GM21367 (cell line): Measurements from ENCODE around the gene BHLHE41.

Experiments
- ATAC-seq: cut with Tn5 transposase; IDR thresholded peaks from one replicate; pipeline ENCODE4 v1.9.1; 2021; ENCODE audit not compliant: unreplicated experiment

BHLHE41 gene

GRCh38 chr12:26124446-26125399 lies at the start of gene BHLHE41:
Gene BHLHE41, minus strand, starts transcription at chr12:26125037. Its CDS starts 258 bp downstream, at chr12:26124779.
- ATAC-seq, result no peak

GRCh38 chr12:26172946-26173552 lies 48.2 kb upstream of the BHLHE41 start:
- ATAC-seq, result no peak

DNA sequence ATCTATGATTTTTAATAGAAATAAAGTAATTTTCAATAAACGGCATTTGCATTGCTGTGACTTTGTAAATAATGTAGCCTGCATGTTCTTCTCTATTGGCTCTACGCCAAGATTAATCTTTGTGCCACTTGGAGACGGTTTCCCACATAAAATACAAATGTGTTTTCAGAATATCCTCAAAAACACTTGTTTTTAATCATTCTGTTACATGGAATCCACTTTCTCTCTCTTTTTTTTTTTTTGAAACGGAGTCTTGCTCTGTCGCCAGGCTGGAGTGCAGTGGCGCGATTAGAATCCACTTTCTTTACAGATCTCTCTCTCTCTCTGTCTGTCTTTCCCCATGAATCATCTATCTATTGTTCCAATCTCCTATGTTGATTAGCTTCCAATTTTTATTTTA lies 47.7 kb upstream of the BHLHE41 start:
- ATAC-seq, result no peak

GRCh38 chr12:26172013-26172412 lies 47.2 kb upstream of the BHLHE41 start:
- ATAC-seq, result no peak

GRCh38 chr12:26164118-26164517 lies 39.3 kb upstream of the BHLHE41 start:
- ATAC-seq, result no peak

DNA sequence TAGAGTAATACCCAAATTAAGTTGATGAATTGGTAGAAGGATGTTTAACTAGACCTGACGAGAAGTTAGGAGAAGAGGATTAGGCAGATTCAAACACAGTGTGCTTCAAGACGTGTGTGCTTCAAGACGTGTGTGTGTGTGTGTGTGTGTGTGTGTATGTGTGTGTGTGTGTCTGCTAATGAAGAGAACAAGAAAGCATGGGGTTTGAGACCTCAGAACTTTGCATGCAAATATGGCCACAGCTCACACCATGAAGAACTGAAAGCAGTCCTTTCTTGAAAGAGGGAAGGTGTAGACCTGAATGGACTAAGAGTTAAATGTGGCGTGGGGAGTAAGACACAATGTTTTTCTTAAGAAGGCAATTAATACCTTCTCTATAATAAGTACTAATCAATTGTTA lies 38.1 kb upstream of the BHLHE41 start:
- peak; percentile 82 for ATAC-seq

- ATAC-seq, result no peak
Measured at GRCh38 chr12:26162174-26162573, 37.3 kb upstream of the BHLHE41 start.

DNA sequence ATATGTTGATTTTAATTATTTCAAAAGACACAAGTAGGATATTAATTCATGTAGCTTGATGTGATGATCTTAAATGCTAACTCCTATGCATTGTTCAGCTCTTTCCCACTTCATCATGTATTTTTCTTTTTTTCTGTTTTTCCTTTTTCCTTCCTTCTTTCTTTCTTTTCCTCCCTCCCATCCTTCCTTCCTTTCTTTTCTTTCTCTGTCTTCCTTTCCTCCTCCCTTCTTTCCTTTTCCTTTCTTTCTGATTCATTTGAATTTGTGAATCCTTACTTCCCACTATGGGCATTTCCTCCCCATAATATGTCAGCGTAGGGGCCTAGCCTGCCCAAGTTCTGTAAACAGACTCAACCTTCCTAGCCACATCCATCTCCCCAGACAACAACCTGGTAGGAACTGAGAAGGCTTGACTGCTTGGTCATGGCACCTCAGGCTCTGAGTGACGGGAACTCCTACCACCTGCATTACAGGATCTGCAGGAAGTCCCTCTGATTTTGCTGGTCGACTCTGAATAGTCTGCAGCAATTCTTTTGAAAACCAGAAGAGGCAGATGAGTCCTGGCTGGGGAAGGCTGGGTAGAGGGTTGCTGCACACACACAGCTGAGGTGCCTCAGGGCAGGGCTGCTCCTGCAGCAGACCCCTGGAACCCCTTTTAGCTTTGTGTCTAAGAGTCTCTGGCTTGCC lies 33.4 kb upstream of the BHLHE41 start:
- ATAC-seq, result no peak

DNA sequence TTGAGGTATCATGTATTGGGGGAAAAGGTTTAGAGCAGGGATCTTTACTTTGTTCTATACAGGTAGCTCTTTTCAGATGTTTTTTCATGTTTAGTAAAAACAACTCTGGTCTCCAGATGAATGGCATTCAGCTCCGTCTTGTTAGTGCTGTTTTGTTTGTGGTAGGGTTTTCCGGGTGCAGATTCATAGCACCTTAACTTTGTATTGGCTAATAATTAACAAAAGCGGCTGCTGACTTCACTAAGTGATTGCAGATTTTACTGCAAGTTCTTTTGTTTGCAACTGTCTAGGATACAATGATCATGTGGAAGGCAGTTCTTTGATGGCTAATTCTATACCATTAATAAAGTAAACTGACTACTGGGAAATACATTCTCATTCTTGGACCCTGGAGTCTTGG lies 32.2 kb upstream of the BHLHE41 start:
- ATAC-seq, result peak; percentile 2

GRCh38 chr12:26156201-26156871 lies 31.5 kb upstream of the BHLHE41 start:
- ATAC-seq, result peak; percentile 76

GRCh38 chr12:26153421-26154154 lies 28.8 kb upstream of the BHLHE41 start:
- no peak for ATAC-seq

GRCh38 chr12:26152507-26153102 lies 27.8 kb upstream of the BHLHE41 start:
- ATAC-seq, result no peak

DNA sequence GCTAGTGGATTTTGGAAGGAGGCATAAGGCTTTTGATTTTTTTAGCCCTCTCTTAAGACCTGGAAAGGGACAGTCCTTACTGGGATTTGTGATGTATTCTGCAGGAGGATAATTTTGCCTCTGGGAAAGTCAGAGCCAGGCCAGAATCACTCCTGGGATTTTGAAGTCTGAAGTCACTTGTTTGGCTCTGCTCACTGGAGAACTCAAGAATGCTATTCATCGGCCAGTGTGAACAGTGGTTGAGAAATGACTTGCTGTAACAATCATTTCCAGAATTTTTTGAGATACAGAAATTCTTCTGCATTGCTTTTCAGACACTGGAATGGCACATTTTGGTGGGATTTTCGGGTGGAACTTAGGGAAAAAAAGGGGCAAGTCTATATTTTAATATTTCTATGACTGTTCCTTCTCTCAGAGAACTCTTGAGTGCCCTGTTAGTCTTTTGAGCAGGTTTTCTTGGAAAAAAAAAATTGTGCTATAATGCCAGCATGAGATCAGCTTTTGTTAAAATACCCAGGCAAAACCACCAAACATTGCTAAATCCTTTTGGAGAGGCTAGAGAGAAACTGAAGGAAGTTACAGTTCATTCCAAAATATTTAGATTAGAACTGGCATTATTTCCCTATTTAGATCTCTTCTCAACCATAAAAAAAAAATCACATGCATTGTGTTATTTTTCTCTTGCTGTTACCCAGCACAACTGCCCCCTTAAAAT lies 26.1 kb upstream of the BHLHE41 start:
- no peak for ATAC-seq

DNA sequence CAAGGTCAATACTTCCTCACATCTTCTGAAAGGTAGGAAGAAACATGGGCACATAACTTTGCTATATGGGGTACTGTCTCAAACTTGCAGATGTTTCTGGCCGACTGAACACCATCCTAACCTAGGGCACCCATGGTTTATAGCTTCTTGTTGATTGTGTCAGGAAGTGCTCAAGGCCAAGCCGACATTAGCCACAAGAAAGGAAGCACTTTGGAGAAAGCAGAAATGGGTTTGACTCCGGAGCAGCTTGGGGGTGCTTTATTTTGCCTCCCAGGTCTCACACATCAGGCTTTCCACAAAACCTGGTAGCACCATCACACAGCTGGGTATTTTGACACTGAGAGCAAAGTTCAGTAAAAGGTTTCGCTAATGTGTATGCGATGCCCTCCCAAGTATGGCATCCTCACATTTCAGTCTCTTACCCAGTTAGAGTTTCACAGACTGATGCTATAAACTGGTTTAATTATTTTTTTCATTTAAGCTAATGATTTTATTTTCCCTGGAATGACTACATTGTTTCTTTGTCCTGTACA lies 25.2 kb upstream of the BHLHE41 start:
- no peak for ATAC-seq

DNA sequence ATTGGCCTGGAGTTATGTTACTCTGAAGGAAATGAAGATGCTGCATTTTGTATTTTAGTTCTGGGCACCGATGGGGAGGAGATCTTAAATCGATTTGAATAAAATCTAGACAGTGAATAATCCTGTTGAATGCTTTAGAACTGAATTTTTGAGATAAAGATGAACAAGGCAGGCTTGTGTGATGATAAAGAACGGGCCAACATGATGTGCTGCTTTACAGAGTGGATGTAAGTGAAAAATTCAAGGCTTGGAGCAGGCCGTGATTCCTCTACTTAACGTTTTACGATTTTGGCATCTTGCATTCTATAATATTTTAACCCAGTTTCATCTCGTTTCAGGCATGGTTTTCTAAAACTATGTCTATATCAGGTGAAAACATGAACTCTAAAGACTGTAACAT lies 23.5 kb upstream of the BHLHE41 start:
- ATAC-seq, result no peak

GRCh38 chr12:26143291-26143690 lies 18.5 kb upstream of the BHLHE41 start:
- no peak for ATAC-seq

DNA sequence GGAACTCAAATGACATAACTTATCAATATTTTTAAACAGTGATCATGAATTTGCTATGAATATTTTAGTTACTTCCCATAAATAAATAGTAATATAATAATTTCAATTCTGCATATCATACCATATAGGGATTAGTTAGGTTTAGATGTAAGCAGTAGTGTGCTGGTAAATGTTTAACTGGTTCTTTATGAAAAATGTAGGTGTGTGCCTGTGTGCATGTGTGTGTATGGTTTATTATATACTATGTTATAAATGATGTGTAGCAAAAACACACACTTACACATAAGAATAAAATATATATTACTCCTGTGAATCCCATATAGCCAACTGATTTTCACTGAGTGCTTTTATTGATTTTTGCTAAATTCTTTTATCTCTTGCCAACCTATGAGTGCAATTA lies 14.0 kb upstream of the BHLHE41 start:
- no peak for ATAC-seq

DNA sequence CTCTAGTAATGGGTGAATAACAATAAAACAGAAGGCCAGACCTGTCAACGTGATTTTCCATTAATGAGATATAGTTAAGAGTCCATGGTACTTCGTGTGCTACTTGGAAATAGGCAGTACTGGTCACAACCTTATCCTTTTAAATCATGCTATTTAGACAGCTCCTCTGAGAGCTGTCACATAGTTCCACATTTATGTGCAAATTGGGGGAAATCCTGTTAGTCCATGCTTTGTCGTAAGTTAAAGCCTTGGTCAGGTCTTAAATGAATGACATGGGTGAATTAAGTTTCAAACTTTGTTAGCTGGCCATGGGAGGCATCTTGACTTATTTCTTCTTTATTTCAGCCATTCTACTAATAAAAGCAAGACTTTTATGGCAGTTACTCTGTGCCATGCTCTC lies 11.9 kb upstream of the BHLHE41 start:
- no peak for ATAC-seq

DNA sequence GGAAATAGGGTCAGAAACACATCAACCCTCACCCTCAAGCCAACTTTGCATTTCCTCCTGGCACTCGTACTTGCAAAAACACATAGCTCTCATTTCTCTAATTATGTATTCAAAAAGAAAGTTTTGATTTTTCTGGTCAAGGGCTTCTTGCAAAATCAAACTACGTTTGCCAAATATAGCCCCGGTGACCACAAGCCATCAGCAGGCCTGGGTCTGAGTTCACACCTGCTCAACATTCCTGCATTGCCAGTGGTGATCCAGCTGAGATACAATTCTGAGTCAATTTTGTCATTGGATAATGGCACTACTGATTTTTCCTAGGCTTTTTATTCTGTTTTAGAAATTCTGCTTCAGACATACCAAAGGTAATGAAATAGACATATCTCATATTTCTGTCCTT lies 10.7 kb upstream of the BHLHE41 start:
- ATAC-seq, result no peak
